Fibroblast of skin of right quadriceps (primary cell): ENCODE data around the gene DNAH8.

Source experiments
- DNase-seq: peaks from one replicate; pipeline ENCODE4 v3.0.0-alpha.2; 2013

DNAH8 gene

DNA sequence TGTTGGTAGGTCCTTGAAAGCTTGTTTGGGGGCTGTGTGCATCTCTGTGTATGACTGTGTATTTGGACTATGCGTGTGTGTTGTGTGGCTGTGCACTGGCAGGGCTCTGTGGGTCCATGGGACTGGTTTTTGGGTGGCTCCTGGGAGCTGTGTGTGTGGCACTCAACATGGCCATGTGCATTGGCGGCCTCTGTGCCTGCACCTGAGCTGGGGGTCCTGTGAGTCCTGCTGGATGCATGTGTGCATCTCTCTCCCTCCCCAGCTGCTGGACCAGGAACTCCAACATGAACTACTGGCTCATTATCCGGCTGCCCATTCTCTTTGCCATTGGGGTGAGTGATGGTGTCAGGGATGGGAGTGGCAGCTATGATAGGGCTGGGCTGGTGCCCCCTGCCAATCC is 363.6 kb downstream of the DNAH8 start:
- no peak for DNase-seq

DNA sequence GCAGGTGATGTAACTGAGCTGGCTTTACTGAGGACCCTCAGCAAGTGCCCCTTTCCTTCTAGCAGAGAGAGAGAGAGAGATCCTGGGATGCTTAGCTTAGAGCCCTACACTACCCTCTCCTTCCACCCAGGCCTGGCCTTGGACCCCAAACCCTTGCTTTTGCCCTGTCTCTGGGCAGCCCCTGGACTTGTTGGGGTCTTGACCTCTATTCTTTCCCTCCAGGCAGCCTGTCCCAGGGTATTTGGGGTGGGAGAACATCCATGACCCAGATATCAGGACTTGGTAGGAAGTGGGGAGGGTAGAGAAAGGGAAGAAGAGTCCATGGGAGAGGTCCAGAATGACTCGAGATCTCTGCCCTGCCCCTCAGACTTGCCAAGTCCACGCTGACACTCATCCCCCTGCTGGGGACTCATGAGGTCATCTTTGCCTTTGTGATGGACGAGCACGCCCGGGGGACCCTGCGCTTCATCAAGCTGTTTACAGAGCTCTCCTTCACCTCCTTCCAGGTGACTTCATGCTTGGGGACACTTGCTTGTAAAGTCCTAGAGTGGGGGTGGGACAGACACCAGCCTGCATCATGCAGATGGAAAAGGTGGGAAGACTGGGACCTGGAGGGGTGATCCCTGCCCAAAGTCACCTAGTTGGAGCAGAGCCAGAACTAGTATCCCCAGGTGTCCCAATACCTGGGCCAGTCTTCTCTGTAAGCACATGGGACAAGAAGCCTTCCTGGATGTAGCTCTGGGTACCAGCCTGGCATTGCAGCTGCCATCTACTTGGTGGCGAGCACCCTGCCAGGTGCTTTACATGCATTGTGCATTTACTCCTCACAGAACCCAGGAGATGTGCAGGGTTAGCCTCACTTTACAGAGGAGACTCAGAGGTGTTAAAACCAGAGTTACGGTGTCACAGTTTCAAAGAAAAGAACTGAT is 364.4 kb downstream of the DNAH8 start:
- no peak for DNase-seq
